ENCODE measurements around the gene RBPJL. TPM values are rescaled to one million over a fixed set of nuclear protein-coding genes. Genes with fewer than 3 reads are reported as not detected.

RBPJL gene
- total and polyA plus RNA-seq, 3 donors from 2014 or later: 0.26 to 1.1 (median 0.43) TPM

DNA sequence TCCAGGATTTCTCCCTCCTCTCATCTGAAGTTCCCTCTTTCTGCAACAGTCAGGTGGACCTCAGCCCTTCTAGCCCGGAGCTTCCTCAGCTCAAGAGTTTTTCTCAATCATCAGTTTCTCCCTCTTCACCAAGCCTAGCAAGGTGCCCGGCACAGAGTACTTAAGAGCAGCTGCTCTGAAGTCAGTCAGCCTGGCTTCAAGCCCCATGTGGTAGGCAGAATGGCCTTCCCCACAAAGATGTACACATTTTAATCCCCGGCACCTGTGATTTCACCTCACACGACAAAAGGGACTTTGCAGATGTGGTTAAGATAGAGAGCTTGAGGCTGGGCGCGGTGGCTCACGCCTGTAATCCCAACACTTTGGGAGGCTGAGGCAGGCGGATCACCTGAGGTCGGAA, 15.1 kb upstream of the RBPJL start:
- intact Hi-C loops (cut with DNase I; ENCODE audit: low total_unique reads): no loop called here
- no peak for TF ChIP-seq POLR2A (IDR thresholded peaks at IDR 0.05)
- TF ChIP-seq, protein P1, sequence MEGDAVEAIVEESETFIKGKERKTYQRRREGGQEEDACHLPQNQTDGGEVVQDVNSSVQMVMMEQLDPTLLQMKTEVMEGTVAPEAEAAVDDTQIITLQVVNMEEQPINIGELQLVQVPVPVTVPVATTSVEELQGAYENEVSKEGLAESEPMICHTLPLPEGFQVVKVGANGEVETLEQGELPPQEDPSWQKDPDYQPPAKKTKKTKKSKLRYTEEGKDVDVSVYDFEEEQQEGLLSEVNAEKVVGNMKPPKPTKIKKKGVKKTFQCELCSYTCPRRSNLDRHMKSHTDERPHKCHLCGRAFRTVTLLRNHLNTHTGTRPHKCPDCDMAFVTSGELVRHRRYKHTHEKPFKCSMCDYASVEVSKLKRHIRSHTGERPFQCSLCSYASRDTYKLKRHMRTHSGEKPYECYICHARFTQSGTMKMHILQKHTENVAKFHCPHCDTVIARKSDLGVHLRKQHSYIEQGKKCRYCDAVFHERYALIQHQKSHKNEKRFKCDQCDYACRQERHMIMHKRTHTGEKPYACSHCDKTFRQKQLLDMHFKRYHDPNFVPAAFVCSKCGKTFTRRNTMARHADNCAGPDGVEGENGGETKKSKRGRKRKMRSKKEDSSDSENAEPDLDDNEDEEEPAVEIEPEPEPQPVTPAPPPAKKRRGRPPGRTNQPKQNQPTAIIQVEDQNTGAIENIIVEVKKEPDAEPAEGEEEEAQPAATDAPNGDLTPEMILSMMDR (IDR thresholded peaks at IDR 0.05): no peak
- Histone ChIP-seq H3K4me3 (no peak overlapping the region), H3K27me3 (no peaks in the 10 kb centered on the region), H3K36me3 (ENCODE audit: low read depth, missing control alignments) (no peaks in the 10 kb centered on the region), H3K9me3 (no peaks in the 10 kb centered on the region), H3K27ac (no peak overlapping the region), H3K4me1 (no peaks in the 10 kb centered on the region)
- DNase-seq: no peak
- 73 to 87% methylated on average over 9 of the region's 9 CpGs for WGBS, 2 donors

- Histone ChIP-seq H3K4me3 (no peak overlapping the region), H3K27ac (no peak overlapping the region), H3K36me3 (ENCODE audit: low read depth, missing control alignments) (no peaks in the 10 kb centered on the region), H3K9me3 (no peaks in the 10 kb centered on the region), H3K27me3 (no peaks in the 10 kb centered on the region), H3K4me1 (no peaks in the 10 kb centered on the region)
- DNase-seq: no peak
- TF ChIP-seq, protein P1 (IDR thresholded peaks at IDR 0.05): no peak
- TF ChIP-seq POLR2A (IDR thresholded peaks at IDR 0.05): no peak
- WGBS, 2 donors: 63 to 68% methylated on average over 2 of the region's 2 CpGs
- intact Hi-C loops (cut with DNase I; ENCODE audit: low total_unique reads): no loop called here
These were observed 14.3 kb upstream of the RBPJL start for GRCh38 chr20:45292343-45292742.

DNA sequence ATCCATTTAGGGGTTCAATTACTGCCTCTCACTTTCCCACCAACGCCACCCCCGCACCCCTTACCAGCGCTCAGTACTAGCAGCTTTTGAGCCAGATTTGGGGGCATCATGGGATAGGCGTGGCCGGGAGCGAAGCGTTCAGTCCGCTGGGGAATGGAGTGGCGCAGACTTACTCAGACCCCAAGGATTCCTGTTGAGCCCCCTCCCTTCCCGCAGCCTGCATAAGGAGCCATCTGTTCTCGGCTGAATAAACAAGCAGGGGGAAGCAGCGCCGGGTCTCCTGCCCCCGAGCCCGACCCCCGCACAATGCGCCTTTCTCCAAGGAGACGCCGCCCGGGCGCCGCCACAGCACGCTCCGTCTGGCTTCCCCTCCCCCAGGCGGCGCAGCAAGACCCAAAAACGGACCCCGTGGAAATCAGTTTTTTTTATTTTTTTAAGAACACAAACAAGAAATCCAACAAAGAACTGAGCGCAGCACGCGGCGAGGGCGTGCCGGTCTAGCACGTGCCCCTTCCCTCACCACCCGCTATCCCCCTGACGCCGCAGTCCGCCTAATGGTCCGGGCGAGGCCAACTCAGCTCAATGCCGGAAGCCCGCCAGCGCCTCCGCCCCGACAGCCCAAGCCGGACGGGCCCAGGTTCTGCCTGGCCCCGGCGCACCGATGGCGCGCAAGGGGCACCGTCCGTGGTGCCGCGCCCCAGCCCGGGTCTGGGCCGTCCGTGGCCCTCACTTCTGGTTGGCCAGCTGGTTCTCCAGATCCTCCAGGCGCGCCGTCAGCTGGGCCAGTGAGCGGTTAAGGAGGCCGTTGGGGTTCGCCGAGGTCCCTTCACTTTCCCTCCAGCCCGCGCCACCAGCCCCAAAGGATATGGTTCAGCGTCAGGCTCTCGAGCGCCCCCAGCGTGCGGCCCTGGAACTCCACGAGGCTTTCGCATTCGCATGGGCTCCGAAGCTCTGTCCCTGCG, 13.3 kb upstream of the RBPJL start:
- Histone ChIP-seq H3K36me3 (ENCODE audit: low read depth, missing control alignments) (no peaks in the 10 kb centered on the region), H3K4me1 (no peaks in the 10 kb centered on the region), H3K9me3 (no peaks in the 10 kb centered on the region), H3K4me3 (peak overlapping the region; percentile 53 to 58), H3K27ac (peak overlapping the region in 1 of 2 donors; percentile 37), H3K27me3 (no peaks in the 10 kb centered on the region)
- intact Hi-C loops (cut with DNase I; ENCODE audit: low total_unique reads): no loop called here
- TF ChIP-seq, protein P1 (IDR thresholded peaks at IDR 0.05): peak; percentile 74 to 91 (median 89)
- no peak for TF ChIP-seq POLR2A (IDR thresholded peaks at IDR 0.05)
- peak; percentile 90 for DNase-seq
- WGBS, 2 donors: 4% methylated on average over 46 to 79 of the region's 79 CpGs

- no peaks in the 10 kb centered on the region for H3K9me3 ChIP-seq
- TF ChIP-seq POLR2A (IDR thresholded peaks at IDR 0.05): no peak
- TF ChIP-seq, protein P1 (IDR thresholded peaks at IDR 0.05): peak in 1 of 3 experiments; percentile 3
- no peak overlapping the region for H3K27ac ChIP-seq
- H3K4me3 ChIP-seq: peak overlapping the region in 1 of 2 donors; percentile 58
- H3K36me3 ChIP-seq (ENCODE audit: low read depth, missing control alignments): no peaks in the 10 kb centered on the region
- DNase-seq: no peak
- H3K4me1 ChIP-seq: no peaks in the 10 kb centered on the region
- intact Hi-C loops (cut with DNase I; ENCODE audit: low total_unique reads): no loop called here
- 45 to 51% methylated on average over 5 of the region's 5 CpGs for WGBS, 2 donors
- no peaks in the 10 kb centered on the region for H3K27me3 ChIP-seq
These were observed 12.7 kb upstream of the RBPJL start for GRCh38 chr20:45294003-45294368.

Measured in testis (tissue), 3 donors.